SK-N-MC (cell line): ENCODE results near the gene IFIT2.

Experiments used
- EZH2 ChIP-seq: fragments of 200-600 bp; sonication (generic); IDR thresholded peaks from one replicate; pipeline ENCODE4 v1.6.1; 2017; ENCODE audit warnings: antibody characterized with exemption
- FOXP2 ChIP-seq: optimal IDR thresholded peaks from 2 replicates; pipeline ENCODE3; 2011; ENCODE audit warnings: mild to moderate bottlenecking, moderate library complexity; ENCODE audit not compliant: insufficient read depth; ENCODE audit errors: extremely low read length, control extremely low read depth
- POLR2AphosphoS5 ChIP-seq: IDR thresholded peaks from 2 replicates; pipeline ENCODE4 v1.6.1; 2012; ENCODE audit warnings: mild to moderate bottlenecking, low read depth, low read length, borderline replicate concordance

GRCh38 chr10:89301721-89302445, at the start of gene IFIT2:
- TF ChIP-seq POLR2AphosphoS5 (no peak), FOXP2 (no peak), EZH2 (no peak)
